Measurements from ENCODE around the gene DNAH6.
"Not testable (repeated sequence)": the region's sequence is repeated elsewhere in the genome, so short reads cannot be mapped to it uniquely, and the experiment has no call there.

The DNAH6 gene

GRCh38 chr2:84515788-84516187, 510 bp upstream of the DNAH6 start:
- DNase-seq = no peak

DNA sequence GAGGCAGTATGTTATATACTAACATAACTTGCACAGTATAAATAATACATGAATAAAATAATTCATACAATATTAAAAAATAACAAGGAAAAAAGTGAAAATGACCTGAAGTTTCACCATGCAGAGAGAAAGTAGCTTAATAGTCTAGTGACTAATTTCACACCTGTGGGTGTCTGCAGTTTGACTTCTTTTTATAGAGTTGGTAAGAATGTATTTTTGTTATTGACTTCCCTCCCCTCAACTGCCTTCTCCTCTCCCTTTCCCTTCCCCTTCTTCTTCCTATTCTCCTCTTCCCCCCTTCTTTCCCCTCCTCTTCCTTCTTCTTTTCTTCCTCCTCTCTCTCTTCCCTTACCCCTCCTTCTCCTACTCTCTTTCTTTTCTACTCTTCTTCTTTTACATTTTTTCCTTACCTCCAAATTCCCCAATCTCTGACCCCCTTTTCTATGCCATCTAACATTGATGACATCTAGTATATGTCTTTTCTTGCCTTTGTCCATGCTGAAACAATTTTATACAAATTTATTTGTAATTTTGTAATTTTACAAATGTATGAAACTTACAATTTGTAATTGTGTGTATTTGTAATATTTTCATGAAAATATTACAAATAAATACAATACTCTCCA, 3.1 kb downstream of the DNAH6 start:
- DNase-seq = no peak

- no peak for DNase-seq
Measured at GRCh38 chr2:84526562-84526961, 10.3 kb downstream of the DNAH6 start.

DNA sequence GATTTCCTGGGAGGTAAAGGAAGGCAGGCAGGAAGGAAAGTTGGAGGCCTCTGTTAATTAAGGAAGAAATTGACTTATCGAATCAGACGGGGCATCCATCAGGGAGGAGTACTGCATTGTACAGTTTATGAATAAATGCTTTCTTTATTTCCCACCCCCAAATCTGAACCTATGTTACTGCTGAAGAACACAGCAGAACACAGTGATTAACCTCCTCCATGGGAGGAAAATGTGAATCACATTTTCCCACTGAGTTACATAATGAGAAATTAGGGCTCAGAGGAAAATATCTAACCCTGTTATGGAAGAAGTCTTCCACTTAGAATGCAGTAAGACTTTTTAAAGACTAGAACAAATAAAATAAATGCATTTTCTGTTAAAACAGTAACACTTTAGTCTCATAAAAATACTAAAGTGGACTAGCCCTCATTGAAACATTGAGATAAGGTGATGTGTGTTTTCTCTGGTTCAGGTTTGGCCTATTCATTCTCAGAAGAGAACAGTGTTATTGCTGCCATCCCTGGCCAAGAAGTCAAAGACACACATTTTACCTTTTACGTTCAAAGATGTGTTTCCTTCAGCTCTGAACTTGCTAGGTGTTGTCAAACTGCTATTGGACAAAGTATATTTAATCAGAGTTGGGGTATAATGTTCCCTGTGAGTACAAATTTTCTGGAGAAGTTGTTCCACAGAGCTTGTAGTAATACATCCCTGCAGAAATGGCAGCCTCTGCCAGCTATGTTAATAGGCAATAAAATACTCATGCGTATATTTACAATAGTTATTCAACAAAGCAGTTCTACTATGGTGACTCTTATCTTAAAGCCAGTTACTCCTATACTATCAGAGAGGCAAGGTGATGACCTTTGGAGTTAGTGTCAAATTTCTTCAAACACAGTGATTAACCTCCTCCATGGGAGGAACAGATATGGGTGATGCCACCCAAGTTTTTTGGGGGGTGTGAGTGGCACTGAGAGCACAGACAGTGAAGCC, 11.1 kb downstream of the DNAH6 start:
- no peak for DNase-seq

DNA sequence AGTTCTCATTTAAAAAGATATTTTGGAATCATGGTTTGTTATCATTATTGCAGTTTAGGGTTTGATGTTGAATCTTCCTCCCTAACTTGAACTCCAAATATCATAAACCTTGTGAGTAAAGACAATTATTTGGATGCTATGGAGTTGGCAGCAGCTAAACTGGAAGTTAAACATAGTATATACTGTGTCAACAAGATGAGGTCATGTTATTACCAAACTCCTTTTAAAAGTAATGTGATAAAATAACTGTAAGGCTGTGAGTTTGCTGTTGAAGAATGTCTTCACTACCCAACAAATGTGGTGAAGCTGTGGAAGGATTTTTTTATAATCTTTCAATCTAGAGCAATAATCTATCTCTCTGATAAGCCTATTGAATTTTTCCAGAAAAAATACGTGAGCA, 16.0 kb downstream of the DNAH6 start:
- DNase-seq = no peak

DNA sequence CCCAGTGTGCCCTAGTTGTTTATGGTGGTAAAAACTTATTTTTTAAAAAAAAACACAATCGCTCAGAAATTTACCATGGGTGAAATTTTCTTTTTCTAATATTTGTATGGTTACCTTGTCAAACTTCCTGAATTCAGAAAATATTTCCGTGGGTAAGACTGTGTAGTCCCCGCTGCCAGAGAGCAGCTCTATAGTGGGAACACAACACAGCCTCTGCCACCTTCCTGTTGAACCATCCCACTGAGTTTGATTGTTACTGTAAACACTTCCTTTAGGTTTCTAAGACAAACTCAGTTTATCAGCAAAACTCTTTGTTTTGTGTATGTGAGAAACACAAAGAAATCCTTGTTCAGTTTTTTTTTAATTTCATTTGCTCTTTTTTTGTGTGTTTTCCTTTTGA, 17.9 kb downstream of the DNAH6 start:
- DNase-seq = no peak

DNA sequence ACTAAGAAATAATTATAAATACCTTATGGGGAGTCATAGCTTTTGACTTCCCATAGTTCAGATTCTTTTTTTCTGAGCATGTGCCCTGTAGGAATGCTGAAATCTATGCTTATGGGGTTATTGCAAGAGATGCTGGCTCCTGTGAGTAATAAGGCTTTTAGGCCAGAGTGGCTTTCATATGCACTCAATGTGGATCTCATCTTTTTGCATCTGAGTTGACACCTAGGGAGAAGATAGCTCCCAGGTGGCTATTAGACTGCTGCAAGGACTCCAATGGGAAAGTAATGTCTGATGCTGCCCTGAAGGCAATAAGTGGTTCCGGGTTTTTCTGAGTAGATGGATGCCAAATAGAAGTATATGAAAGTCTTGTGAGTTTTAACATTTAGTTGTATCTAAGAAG, 21.0 kb downstream of the DNAH6 start:
- DNase-seq = no peak

DNA sequence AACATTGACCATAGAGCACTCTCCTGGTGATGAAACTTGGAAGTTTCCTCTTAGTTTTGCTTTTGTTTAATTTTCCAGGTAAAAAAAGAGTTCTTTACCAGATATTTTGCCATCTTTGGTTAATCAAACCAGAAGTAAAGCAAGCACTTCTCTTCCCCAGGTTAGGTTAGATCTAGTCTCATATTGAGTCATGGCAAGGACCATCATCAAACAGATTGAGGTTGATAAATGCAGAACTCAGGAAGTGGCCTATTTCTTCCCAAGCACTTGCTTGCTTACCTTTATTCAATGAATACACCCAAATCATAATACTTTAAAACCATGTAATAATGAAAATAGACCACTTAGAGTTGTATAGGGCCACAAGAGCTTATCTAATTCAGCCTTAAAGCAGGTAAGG, 23.4 kb downstream of the DNAH6 start:
- DNase-seq = no peak

GRCh38 chr2:84545005-84545404, 28.7 kb downstream of the DNAH6 start:
- no peak for DNase-seq

DNA sequence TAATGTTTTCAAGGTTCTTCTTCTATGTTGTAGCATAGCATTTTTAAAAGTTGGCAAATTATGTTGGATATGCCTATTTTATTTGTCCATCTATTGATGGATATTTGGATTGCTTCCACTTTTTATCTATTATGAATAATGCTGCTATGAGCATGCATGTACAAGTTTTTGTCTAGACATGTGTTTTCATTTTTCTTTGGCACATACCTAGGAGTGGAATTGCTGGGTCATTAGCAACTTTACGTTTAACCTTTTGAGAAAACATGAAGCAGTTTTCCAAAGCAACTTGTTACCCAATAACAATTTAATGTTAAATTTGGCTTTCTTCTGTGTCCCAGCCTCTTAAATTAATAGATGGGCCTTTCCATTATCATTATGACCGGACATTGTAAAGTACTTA, 30.3 kb downstream of the DNAH6 start:
- no peak for DNase-seq

- no peak for DNase-seq
Measured at GRCh38 chr2:84548303-84548702, 32.0 kb downstream of the DNAH6 start.

DNA sequence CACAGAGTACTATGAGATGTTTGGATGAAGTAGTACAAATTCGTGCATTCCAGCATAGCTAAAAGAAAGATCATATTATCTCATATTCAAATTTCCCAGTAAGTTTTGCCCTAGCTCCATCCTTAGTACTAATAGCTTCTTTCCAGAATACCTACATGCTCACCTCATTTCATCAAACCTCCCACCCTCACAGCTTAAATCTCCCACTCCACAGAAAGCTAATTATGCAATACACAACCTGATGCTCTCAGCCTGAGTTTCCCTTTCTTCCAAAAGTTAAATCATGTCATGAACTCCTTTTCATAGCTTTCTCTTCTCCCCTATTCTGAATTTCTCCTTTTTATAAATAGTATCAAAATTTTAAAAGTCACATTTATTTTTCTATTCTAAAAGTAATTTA, 34.6 kb downstream of the DNAH6 start:
- DNase-seq = no peak

GRCh38 chr2:84551526-84551925, 35.2 kb downstream of the DNAH6 start:
- not testable (repeated sequence) for DNase-seq

DNA sequence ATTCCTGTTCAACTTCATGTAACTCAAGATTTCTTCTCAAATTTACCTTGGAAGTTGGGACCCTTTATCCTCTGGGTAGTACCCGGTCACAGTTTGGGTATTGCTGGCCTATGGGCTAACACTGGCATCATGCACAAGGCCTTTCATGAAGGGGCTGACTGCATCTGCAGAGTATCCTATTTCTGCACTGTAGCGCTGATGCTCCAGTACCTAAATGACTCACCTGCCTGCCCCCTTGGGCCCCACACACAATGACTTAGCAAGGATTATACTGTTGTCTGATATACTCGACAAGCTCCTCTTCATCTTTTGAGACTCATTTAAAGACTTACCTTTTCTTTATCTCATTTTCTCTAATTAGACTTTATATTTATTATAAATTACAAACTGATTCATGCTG, 39.9 kb downstream of the DNAH6 start:
- no peak for DNase-seq

DNA sequence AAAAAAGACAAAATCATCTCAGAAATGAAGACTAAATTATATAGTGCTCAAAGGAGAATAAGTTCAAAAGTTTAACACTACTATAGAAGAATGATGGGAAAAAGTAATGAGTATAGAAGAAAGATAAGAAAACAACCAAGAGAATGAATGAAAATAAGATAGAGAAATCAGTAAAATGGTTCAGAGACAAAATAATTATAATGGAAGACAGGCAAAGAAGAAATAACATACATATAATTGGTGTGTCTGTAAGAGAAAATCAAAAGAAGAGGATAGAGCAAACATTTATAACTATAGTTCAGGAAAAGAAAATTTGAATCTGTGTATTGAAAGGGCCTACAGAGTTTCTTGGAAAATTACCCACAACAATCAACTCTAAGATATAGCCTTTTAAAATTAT, 43.5 kb downstream of the DNAH6 start:
- no peak for DNase-seq

DNA sequence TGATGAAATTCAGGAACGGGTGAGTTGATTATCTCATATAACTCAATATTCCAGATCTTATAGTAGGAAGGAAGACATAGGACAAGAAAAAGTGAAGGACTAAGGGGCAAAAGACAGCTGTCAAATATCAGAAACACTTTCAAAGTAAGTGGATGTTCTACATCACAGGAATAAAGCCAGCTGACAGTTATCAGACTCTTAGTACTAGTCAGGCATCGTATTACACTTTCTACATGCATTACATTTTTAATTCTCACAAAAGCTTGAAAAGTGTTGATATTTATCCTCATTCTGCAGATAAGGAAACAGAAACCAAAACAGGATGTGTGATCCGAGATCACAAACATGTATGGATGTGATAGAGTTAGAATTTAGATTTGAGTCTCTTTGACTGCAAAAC, 63.4 kb downstream of the DNAH6 start:
- no peak for DNase-seq

DNA sequence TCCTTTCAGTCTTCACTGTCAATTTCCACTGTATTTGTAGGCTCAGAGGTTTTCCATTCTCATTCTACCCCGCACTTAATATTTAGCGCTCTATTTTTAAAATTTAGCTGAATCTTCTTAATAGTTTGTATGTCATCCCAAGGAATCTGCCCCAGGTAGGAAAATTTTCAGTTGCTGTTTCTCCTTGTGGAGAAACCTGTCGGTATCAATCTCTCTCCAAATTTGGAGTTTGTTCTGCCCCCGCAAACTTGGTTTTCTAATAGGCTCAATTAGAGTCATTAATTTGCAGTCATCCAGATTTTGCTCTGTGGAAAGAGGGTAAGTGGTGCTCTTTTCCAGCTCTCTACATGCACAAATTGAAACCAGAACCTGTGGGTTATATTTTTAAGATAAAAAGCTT, 87.6 kb downstream of the DNAH6 start:
- DNase-seq = no peak

GRCh38 chr2:84613082-84613481, 96.8 kb downstream of the DNAH6 start:
- DNase-seq = no peak

GRCh38 chr2:84619794-84620371, 103.6 kb downstream of the DNAH6 start:
- no peak for DNase-seq

GRCh38 chr2:84628486-84628885, 112.2 kb downstream of the DNAH6 start:
- DNase-seq = no peak

DNA sequence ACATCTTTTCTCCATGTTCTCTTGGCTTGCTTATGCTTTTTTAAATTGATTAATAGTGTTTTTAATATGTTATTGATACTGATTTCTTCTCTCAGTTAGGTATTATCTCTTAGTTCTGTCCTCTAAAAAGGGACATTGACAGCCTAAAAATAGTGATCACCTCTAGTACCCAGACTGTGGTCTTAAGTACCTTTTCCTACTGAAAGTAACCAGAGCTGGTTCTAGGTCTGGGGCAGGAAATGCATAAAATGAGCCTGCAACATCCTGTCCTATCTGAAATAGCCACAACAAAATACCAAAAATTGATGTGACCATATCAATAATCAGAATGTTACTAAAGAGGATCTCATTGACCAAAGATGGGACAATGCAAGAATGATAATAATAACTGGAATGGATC, 113.3 kb downstream of the DNAH6 start:
- DNase-seq = no peak

DNA sequence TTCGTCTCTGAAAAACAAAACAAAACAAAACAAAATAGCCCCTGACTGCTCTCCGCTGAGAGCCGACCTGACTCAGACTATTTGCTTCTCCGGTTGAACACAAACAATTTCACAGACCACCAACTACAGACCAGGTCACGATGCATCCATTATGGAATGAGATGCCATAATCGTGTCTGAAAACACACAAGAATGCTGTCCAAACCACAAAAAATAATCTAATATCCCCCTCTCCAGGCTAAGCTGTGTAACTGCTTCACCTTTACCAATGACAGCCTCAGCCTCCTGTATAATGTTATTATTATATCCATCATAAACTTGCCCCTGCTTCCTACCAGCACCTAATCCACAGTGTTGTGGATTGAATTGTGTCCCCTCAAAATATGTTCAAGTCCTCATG, 114.7 kb downstream of the DNAH6 start:
- no peak for DNase-seq

DNA sequence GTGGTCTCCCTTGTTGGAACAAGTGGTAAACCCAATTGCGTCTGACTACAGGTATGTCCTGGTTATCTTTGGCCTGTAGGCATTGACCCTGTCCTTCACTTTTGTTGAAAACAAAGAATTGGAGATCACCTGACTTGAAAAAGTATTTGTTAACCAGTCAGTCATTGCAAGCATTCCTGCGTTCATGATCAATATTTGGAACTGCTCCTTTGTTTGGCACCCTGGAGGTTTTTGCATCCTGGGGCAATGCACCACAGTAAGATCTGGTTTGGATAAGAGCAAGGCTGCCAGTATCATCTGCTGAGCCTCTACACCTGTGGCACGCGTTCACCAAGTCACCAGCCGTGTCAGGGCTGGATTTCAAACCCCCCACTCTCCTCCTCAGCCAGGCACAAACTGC, 115.7 kb downstream of the DNAH6 start:
- no peak for DNase-seq
